ENCODE results near the gene PAOX. TPM values are rescaled to one million over a fixed set of nuclear protein-coding genes. Genes with fewer than 3 reads are reported as not detected.

The PAOX gene
- total and polyA plus RNA-seq, 2 of the 4 experiments (the other 2 are of a cell fraction) = 3.8 to 4.5 TPM

GRCh38 chr10:133385214-133385613, 6.2 kb downstream of the PAOX start:
- Histone ChIP-seq H3K4ac (ENCODE audit: low read depth, low read length) (no peak overlapping the region), H4K5ac (ENCODE audit: low read depth, low read length) (no peak overlapping the region), H3K9me3 (ENCODE audit: control insufficient read depth, insufficient read depth, low read length) (no peaks in the 10 kb centered on the region), H3K4me2 (ENCODE audit: low read depth, low read length) (no peak overlapping the region), H3K9ac (ENCODE audit: low read depth, low read length) (no peak overlapping the region), H3K9me1 (ENCODE audit: insufficient read depth, low read length) (peaks cover 1% of the 10 kb centered on the region; the same call in 1 of the 2 replicates), H2AK5ac (ENCODE audit: low read depth, low read length) (no peak overlapping the region), H2BK5ac (ENCODE audit: low read depth, low read length, poor library complexity, severe bottlenecking) (no peak overlapping the region), H2BK120ac (ENCODE audit: low read depth, low read length) (no peak overlapping the region), H3K79me1 (ENCODE audit: low read depth in 1 of 2, low read length in 2 of 2) (peaks cover 0 to 2% of the 10 kb centered on the region in 2 experiments; a peak in 2 of 4 replicates), H3K18ac (ENCODE audit: low read depth, low read length) (no peak overlapping the region), H4K20me1 (ENCODE audit: insufficient read depth, low read length) (no peaks in the 10 kb centered on the region), H3K56ac (ENCODE audit: extremely low read depth, insufficient read depth, low read length) (no peak overlapping the region), H3K36me3 (ENCODE audit: control insufficient read depth, insufficient read depth, low read length) (peaks cover 11% of the 10 kb centered on the region), H3K27me3 (ENCODE audit: control insufficient read depth, insufficient read depth, low read length) (no peaks in the 10 kb centered on the region), H2BK20ac (ENCODE audit: low read depth, low read length) (no peak overlapping the region), H4K8ac (ENCODE audit: low read depth in 2 of 2, low read length in 2 of 2) (no peak overlapping the region), H3K4me1 (ENCODE audit: control insufficient read depth, insufficient read depth, low read length) (no peaks in the 10 kb centered on the region), H3K4me3 (ENCODE audit: insufficient read depth, low read depth, low read length) (no peak overlapping the region), H3K14ac (replicated peaks; ENCODE audit: low read depth, low read length) (no peak overlapping the region), H3K23ac (ENCODE audit: low read depth, low read length) (no peak overlapping the region), H4K91ac (ENCODE audit: insufficient read depth, low read depth, low read length) (no peak overlapping the region), H3K27ac (ENCODE audit: insufficient read depth, low read length) (no peak overlapping the region), H2BK15ac (ENCODE audit: low read depth, low read length) (no peak overlapping the region), H2AK9ac (replicated peaks; ENCODE audit: low read depth, low read length, poor library complexity) (no peak overlapping the region), H2AFZ (replicated peaks; ENCODE audit: low read length, poor library complexity) (no peak overlapping the region)
- ATAC-seq (ENCODE audit: low read depth) (no peak), DNase-seq (no peak)
- ChIA-PET CTCF (no interaction called here), POLR2A (ENCODE audit: unreplicated experiment) (no interaction called here)
- in situ Hi-C loops (cut with MboI; ENCODE audit: low sequenced_read_pairs) = no loop called here
- intact Hi-C loops (cut with micrococcal nuclease) = no loop called here
- BruUV-seq (replicated peaks) = no TSS peak
- dilution Hi-C loops (cut with HindIII; ENCODE audit: low sequenced_read_pairs, unreplicated experiment) = no loop called here
- no peak for TF ChIP-seq POLR2A (IDR thresholded peaks at IDR 0.05; ENCODE audit: low read depth, low read length)
- TF ChIP-seq NFE2L2 (IDR thresholded peaks at IDR 0.05; ENCODE audit: low read depth, low read length) = no peak
- TF ChIP-seq, protein P1, sequence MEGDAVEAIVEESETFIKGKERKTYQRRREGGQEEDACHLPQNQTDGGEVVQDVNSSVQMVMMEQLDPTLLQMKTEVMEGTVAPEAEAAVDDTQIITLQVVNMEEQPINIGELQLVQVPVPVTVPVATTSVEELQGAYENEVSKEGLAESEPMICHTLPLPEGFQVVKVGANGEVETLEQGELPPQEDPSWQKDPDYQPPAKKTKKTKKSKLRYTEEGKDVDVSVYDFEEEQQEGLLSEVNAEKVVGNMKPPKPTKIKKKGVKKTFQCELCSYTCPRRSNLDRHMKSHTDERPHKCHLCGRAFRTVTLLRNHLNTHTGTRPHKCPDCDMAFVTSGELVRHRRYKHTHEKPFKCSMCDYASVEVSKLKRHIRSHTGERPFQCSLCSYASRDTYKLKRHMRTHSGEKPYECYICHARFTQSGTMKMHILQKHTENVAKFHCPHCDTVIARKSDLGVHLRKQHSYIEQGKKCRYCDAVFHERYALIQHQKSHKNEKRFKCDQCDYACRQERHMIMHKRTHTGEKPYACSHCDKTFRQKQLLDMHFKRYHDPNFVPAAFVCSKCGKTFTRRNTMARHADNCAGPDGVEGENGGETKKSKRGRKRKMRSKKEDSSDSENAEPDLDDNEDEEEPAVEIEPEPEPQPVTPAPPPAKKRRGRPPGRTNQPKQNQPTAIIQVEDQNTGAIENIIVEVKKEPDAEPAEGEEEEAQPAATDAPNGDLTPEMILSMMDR (conservative IDR thresholded peaks at IDR 0.05; ENCODE audit: low read depth, low read length) = no peak
- no peak for TF ChIP-seq RAD21 (IDR thresholded peaks at IDR 0.05; ENCODE audit: low read length)
- no peak for TF ChIP-seq MAZ (IDR thresholded peaks at IDR 0.05; ENCODE audit: borderline replicate concordance, low read depth, low read length)
- no peak for TF ChIP-seq RCOR1 (IDR thresholded peaks at IDR 0.05; ENCODE audit: insufficient replicate concordance, low read length)
- no peak for TF ChIP-seq CEBPB (IDR thresholded peaks at IDR 0.05; ENCODE audit: low read depth, low read length)
- TF ChIP-seq, protein P2, sequence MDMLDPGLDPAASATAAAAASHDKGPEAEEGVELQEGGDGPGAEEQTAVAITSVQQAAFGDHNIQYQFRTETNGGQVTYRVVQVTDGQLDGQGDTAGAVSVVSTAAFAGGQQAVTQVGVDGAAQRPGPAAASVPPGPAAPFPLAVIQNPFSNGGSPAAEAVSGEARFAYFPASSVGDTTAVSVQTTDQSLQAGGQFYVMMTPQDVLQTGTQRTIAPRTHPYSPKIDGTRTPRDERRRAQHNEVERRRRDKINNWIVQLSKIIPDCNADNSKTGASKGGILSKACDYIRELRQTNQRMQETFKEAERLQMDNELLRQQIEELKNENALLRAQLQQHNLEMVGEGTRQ (IDR thresholded peaks at IDR 0.05; ENCODE audit: low read depth, low read length) = no peak
- TF ChIP-seq BHLHE40 (IDR thresholded peaks at IDR 0.05; ENCODE audit: low read depth, low read length) = no peak
- no peak for TF ChIP-seq CHD1 (IDR thresholded peaks at IDR 0.05; ENCODE audit: low read depth, low read length)
- no peak for TF ChIP-seq SMC3 (IDR thresholded peaks at IDR 0.05; ENCODE audit: low read depth, low read length)
- TF ChIP-seq MAFK (IDR thresholded peaks at IDR 0.05; ENCODE audit: low read depth, low read length) = no peak
- TF ChIP-seq RFX5 (IDR thresholded peaks at IDR 0.05; ENCODE audit: low read depth, low read length) = no peak
- no peak for TF ChIP-seq FOS (IDR thresholded peaks at IDR 0.05; ENCODE audit: low read depth, low read length)
- TF ChIP-seq MXI1 (IDR thresholded peaks at IDR 0.05; ENCODE audit: borderline replicate concordance, low read depth, low read length) = no peak
- WGBS, 2 experiments (ENCODE audit: extremely low coverage in 2 of 2, insufficient read length in 1 of 2) = no CpG with 5 or more reads among the region's 2 CpGs
